Measurements from ENCODE around the gene GRPEL1.
"Not testable (repeated sequence)": the region's sequence is repeated elsewhere in the genome, so short reads cannot be mapped to it uniquely, and the experiment has no call there.

GRPEL1 gene

DNA sequence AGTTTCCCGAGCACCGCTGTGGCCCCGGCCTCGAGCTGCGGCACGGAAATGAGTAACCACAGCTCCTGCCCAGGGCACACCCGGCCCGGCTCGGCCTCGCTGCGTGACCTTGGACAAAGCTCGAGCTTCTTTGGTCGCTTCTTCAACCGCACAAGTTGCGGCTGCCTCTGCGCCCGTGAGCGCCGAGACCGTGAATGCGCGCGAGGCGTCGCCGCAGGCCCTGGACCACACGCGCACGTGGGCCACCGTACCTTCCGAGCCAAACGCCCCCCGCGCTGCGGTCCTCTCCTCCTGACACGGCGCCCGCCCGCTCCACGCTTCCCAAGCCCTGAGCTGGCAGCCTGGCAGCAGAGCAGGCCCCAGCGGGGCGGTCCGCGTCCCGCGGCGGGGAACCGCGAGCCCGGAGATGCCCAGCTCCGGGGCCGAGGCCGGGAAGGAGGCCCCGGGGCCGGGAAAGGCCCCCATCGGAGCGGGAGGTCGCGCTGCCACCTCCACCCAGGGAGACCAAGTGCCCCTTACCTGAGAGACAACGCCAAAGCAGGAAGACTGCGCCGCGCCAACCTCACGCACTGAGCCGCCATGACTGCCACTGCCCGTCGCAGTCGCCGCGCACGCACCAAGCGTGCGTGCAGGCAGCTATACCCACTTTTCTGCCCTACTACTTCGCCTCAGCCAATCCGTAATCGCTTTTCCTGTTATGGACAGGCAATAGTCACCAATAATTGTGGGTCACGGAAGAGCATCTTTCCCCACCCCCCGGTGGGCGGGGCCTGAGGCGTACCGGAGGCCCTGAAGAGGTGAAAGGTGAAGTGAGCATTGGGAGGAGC is at the start of gene GRPEL1:
GRPEL1 (minus strand) TSS at position 613 of the 827 bp plus-strand sequence; CDS start at position 581, 32 bp downstream.
- peak; percentile 94 for DNase-seq

DNA sequence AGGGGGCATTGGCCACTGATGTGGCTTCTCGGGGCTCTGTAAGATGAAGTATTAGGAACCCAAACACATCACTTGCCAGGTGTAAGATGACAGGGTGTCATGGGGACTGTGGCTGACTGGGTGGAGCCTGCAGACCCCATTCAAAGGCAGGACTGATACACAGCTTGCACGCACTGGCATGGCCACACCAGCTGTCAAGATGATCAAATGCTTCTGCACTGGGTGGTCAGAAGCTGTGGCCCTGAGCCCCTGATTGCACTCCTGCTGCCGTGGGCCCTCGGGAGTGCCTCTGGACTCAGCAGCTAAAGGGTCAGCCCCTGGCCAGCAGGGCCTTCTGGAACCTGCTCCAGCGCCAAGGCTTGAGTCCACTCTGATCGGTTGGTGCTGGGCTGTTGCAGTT is 48.8 kb upstream of the GRPEL1 start:
- no peak for DNase-seq

DNA sequence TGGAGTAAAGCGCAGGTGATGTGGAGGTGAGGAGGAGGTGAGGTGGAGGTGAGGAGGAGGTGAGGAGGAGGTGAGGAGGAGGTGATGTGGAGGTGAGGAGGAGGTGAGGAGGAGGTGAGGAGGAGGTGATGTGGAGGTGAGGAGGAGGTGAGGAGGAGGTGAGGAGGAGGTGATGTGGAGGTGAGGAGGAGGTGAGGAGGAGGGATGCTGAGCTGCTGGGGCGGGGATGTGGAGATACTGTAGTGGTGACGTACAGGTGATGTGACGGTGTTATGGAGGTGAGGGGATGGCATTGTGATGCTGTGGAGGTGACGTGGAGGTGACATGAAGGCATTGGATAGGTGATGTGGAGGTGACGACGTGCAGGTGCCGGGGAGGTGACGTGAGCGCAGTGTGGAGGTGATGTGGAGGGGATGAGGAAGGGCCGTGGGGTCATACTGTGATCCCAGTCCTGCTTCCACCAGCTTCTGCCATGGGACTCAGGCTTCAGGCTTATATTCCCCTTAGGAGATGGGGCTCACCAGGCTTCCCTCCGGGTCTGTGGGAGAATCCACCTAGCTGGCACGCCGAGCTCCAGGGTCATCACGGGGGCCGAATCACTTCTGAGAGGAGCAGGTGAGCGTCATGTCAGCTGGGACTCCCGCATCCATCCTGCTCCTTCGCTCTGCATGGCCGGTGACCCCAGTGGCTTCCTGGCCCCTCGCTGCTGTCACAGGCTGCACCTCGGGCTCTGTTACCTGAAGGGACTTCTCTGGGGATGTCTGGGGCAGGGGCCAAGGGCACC is 47.9 kb upstream of the GRPEL1 start:
- DNase-seq: no peak

DNA sequence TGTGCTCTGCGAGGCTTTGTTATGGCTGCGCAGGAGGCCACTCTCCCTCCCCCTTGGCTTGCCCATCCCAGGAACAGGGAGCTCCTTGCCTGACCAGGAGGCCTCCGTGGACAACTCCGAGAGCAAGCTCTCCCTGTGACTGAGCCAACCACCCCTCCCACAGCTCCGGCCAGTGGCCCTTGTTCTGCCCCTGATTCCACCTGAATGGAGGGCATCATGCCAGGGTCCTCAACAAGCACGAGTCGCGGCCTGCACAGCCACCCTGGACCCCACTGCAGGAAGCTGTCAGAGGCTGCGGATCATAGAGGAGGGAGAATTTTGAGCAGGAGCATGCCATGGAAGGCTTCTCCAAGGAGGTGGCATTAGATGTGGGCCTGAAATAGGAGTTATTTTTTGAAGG is 44.8 kb upstream of the GRPEL1 start:
- no peak for DNase-seq

DNA sequence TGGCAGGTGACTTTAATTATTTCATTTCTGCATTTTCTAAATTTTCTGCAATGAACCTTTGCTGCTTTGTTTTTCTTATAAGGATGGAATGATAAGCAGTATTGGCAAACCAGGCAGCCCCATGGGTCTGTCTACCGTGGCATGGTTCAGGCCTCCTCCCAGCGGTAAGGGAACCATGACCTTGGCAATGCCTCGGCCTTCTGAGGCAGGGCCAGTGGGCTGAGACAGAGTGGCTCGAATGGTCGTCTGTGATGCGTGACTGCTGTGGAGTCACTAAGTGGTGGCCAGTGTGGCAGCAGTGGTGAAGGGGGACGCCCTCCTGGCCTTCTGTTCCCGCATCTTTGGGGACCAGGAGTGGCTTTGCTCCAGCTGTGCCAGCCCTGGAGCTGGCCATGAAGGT is 43.6 kb upstream of the GRPEL1 start:
- DNase-seq: no peak

GRCh38 chr4:7110546-7110945 is 42.7 kb upstream of the GRPEL1 start:
- no peak for DNase-seq

GRCh38 chr4:7109169-7109568 is 41.3 kb upstream of the GRPEL1 start:
- DNase-seq: no peak

- no peak for DNase-seq
Measured at GRCh38 chr4:7108660-7109059, 40.8 kb upstream of the GRPEL1 start.

DNA sequence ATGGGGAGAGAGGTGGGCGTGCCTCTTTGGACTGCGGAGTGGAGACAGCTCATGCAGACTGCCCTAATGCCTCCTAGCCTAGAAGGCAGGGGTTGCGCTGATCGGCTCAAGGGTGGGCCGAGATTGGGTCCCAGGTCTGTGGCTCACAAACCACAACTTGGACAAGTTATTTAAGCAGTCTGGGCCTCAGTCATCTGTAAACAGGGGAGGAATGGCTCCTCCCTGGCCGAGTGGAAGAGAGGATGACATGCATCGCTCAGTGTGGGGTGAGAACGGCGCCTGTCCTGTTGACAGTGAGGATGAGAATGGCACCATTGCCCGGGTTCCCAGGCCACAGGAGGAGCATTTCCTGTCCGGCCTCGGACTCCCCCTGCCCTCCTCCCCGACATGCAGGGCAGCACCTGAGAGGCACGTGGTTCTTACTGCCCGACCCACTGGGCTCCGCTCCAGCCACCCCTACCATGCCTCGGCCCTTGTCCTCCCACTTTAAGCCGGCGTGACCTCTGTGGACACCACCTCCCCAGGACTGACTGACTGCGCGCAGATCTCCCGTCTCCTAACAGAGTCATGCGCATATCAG is 40.3 kb upstream of the GRPEL1 start:
- DNase-seq: no peak

DNA sequence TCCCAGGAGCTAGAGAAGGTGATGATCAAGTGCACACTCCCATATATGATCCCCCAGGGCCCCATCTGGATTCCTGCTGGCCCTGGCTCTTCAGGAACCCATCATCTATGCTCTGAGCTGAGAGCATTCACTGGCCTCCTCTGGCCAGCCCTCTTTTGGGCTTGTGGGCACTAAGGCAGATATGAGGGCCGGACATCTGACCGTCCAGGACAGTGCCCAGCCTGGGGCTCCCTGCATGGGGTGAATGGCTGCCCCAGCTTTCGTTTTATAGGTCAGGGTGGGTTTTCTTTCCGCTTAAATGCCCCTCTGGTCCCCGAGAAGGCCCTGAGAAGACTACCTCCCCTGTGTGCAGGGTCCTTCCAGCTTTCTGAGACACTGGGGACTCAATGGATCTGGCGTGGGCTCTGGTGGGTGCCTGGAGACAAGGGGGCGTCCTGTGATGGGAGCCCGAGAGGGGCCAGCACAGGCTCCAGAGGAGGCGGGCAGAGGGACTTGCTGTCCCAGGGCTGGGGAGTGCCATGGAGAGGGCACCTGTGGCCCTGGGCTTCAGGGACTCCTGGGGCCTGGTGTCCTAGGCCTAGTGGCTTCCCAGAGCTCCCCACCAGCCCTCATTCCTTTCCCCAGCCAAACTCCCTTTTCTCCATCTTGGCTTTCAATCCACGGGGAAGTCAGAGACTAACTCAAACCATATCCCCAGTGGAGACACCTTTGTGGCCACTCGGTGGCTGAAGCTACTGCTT is 39.5 kb upstream of the GRPEL1 start:
- DNase-seq: no peak

- DNase-seq: no peak
Measured at GRCh38 chr4:7105276-7105675, 37.4 kb upstream of the GRPEL1 start.

DNA sequence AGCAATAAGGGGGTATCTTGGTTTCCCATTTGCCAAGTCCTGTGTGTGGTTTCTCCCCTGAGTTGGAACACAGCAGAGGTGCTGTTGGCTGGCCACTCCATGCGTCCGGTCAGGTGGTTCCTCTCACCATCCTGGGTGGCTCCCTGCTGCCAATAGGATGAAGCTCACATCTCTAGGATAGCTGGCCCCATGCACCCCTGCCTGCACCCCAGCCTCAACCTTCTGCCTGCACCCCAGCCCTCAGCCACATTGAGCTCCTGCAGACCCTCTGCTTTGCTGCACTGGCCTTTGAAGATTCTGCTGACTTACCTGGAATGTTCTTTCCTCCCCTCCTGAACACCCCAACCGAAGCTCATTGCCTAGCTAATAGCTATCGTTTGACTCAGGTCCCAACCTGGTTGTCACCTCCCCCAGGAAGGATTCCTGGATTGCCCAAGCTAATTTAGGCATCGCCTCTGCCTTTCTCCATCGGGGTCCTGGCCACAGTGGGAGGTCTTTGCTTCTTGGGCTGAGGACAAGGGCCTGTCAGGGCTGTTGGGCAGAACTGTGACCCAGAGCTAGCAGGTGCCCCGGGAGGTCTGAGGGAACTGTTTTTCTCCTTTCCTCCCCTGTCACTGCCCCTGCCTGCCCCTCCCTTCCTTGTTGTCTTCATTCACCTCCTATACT is 36.6 kb upstream of the GRPEL1 start:
- no peak for DNase-seq

DNA sequence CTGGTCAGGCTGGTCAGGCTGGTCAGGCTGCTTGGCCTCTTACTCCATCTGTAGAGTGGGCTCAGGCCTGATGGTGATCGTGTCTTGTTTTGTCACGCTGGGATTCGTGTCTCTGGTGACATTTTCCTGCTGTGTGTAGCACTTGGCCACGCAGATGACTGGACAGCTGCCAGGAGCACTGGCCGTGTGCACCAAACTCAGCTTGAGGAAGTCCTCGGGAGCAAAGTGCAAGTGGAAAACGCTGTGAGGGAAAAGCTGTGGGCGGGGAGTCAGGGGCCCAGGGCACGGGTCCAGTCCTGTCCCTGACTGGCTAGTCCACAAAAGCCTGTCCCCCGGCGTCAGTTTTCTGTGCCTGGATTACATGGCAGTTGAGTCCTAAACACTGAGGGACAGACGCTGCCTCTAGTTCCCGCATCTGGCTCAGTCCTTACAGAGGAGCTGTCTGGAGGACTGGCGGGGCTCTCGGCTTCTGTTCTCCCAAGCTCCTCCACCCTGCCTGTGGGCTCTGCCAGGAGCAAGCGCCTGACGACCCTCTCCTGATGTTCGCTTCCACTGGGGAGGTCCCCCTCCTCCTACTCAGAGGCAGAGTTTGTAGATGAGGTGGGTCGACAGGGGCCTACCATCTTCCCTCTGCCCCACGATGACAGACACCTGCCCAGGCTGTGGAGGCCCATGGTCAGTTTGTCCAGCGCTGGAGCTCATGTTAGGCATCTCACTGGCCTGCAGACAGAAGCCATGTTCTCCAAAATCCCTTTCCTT is 35.9 kb upstream of the GRPEL1 start:
- no peak for DNase-seq

DNA sequence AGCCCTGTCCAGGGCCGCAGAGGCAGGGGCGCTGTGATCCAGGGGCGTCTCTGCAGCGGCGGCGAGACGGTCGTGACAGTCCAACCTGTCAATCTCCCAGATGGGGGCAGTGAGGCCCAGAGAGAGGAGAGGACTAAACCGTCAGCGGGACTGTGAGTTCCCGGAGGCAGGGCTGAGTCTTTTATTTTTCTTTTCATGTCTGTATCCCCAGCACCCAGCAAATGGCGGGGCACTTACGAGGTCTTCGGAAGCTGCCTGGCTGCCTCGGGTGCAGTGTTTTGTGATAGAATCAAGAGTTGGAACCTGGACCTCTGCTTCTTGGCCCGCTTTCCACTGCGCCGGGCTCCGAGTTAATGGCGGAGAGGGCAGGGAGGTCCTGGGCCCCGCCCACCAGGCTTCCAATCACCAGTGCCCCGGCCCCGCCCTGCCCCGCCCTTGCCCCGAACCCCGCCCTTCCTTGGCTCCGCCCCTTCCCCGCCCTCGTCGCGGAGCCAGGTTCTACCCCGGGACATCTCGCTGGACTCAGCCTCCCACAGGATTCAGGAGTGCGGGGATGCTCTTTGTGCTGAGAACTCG is 35.3 kb upstream of the GRPEL1 start:
- DNase-seq: no peak

- not testable (repeated sequence) for DNase-seq
Measured at GRCh38 chr4:7102516-7102909, 34.6 kb upstream of the GRPEL1 start.

DNA sequence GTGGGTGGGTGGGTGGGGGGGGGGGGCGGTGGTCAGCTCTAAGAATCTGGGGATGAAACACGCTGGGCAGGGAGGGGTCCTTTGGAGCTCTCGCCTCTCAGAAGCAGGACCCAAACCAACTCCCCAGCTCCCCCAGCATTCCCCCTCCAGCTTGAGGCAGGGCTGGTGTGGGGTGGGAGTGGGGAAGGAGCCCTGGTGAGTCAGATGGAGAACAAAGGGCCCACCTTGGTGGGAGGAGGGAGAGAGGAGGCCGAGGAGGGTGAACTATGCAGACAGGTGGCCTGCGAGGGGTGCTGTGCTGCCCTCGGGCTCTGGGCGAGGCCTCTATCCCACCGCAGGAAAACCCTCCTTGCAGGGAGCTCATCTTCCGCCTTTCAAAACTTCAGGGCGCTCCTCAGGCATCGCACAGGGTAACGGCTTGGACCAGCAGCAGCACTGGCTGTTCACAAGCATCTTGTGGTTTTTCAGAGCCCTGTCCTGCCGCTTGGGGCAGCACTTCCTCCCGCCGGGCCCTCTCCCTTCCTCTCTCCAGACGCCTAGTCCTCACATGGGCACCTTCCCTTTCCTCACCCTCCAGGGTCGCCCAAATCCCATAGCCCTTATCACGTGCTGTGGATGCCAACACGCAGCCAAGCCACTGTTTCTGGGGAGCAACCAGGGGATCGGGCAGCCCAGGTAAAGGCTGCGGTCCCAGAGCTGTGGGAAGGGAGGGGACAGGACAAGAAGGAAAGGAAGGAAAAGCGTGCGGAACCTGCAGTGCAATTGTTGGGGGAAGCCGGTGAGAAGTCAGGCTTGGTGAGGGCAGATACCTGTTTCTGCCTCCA is 34.0 kb upstream of the GRPEL1 start:
- peak; percentile 18 for DNase-seq

- DNase-seq: no peak
Measured at GRCh38 chr4:7096236-7096635, 28.4 kb upstream of the GRPEL1 start.

DNA sequence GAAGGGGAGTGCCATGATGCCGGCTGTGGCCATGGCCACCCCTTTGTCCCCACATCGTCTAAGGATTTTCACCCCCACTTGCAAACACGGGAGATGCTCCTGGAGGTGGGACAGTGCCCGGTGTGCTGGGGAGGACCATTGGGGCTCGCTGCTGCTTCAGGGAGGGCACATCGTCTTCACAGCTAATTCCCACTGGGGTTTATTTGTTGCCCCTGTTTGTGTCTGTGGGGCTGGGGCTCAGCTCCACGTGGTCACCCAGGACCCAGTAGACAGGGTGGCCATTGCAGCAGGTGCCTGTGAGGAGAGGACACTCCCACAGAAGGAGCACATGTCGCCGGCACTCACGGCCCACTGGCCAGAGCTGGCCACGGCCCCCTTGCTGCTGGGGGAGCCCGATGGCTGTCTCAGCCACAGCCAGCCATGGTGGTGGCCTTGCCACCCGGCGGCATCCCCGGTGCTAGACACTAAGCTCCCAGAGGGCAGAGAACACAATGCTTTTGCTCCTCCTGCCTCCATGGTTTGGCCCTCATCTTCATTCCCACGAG is 27.8 kb upstream of the GRPEL1 start:
- DNase-seq: no peak

- DNase-seq: no peak
Measured at GRCh38 chr4:7094916-7095315, 27.1 kb upstream of the GRPEL1 start.

DNA sequence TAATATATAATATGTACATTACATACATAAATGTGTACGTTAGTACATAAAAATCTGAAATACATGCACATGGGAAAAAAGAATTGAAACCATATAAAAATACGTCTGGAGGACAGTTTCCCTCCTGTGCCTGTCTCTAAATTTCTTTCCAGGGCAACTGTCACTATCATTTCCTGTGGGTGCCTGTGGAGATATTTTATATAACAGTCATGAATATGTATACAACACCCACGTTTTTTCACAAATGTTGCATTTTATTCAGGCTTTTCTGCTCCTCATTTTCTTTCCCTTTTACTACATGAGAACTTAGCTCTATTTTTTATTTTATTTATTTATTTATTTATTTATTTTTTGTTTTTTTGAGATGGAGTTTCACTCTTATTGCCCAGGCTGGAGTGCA is 24.2 kb upstream of the GRPEL1 start:
- no peak for DNase-seq
